Measurements from ENCODE around the gene SENP5.

SENP5 gene

GRCh38 chr3:196894557-196895295 is 27.0 kb downstream of the SENP5 start:
- H3K56ac ChIP-seq (ENCODE audit: low read length), result no peak overlapping the region
- H4K8ac ChIP-seq (ENCODE audit: low read depth, low read length), result no peak overlapping the region
- H3K4ac ChIP-seq (ENCODE audit: low read depth, low read length), result no peak overlapping the region
- H3K23ac ChIP-seq (ENCODE audit: low read length), result no peak overlapping the region
- H3K4me3 ChIP-seq (ENCODE audit: low read length), result no peak overlapping the region
- H3K4me2 ChIP-seq (ENCODE audit: low read length), result no peak overlapping the region
- H2BK5ac ChIP-seq (ENCODE audit: low read length), result no peak overlapping the region
- no peak overlapping the region for H2BK120ac ChIP-seq (ENCODE audit: low read depth, low read length)
- no peak overlapping the region for H4K5ac ChIP-seq (ENCODE audit: low read length)
- H3K27me3 ChIP-seq (ENCODE audit: insufficient read depth, low read length, poor library complexity), result no peaks in the 10 kb centered on the region
- H3K27ac ChIP-seq (ENCODE audit: low read depth, low read length), result no peak overlapping the region
- H3K18ac ChIP-seq (ENCODE audit: low read length), result no peak overlapping the region
- H3K79me1 ChIP-seq (ENCODE audit: low read length), result peaks cover 7% of the 10 kb centered on the region
- no peaks in the 10 kb centered on the region for H3K36me3 ChIP-seq (ENCODE audit: control insufficient read depth, insufficient read depth, low read length)
- no CpG with 5 or more reads among the region's 13 CpGs for WGBS (ENCODE audit: extremely low coverage, insufficient coverage, low lambda C conversion rate)
- H3K9ac ChIP-seq (ENCODE audit: low read length), result no peak overlapping the region
- H3K4me1 ChIP-seq (ENCODE audit: control insufficient read depth, low read depth, low read length), result no peaks in the 10 kb centered on the region
- no peak overlapping the region for H2AK5ac ChIP-seq (ENCODE audit: low read length)
- peaks cover 7% of the 10 kb centered on the region for H3K79me2 ChIP-seq (ENCODE audit: control insufficient read depth, insufficient read depth, low read length)
- no peak overlapping the region for H2BK15ac ChIP-seq (replicated peaks; ENCODE audit: low read depth)
- no peak for DNase-seq

GRCh38 chr3:196896229-196896628 is 28.5 kb downstream of the SENP5 start:
- Histone ChIP-seq H3K4ac (ENCODE audit: low read depth, low read length) (no peak overlapping the region), H4K8ac (ENCODE audit: low read depth, low read length) (no peak overlapping the region), H3K79me1 (ENCODE audit: low read length) (peaks cover 4% of the 10 kb centered on the region), H3K4me2 (ENCODE audit: low read length) (no peak overlapping the region), H3K4me1 (ENCODE audit: control insufficient read depth, low read depth, low read length) (no peaks in the 10 kb centered on the region), H4K5ac (ENCODE audit: low read length) (no peak overlapping the region), H3K79me2 (ENCODE audit: control insufficient read depth, insufficient read depth, low read length) (peaks cover 3% of the 10 kb centered on the region), H2AK5ac (ENCODE audit: low read length) (no peak overlapping the region), H3K9ac (ENCODE audit: low read length) (no peak overlapping the region), H3K18ac (ENCODE audit: low read length) (no peak overlapping the region), H2BK15ac (replicated peaks; ENCODE audit: low read depth) (no peak overlapping the region), H3K56ac (ENCODE audit: low read length) (no peak overlapping the region), H3K36me3 (ENCODE audit: control insufficient read depth, insufficient read depth, low read length) (no peaks in the 10 kb centered on the region), H3K27me3 (ENCODE audit: insufficient read depth, low read length, poor library complexity) (no peaks in the 10 kb centered on the region), H3K27ac (ENCODE audit: low read depth, low read length) (no peak overlapping the region), H3K23ac (ENCODE audit: low read length) (no peak overlapping the region), H2BK5ac (ENCODE audit: low read length) (no peak overlapping the region), H2BK120ac (ENCODE audit: low read depth, low read length) (no peak overlapping the region), H3K4me3 (ENCODE audit: low read length) (no peak overlapping the region)
- DNase-seq, result no peak
- no CpG with 5 or more reads among the region's 6 CpGs for WGBS (ENCODE audit: extremely low coverage, insufficient coverage, low lambda C conversion rate)

GRCh38 chr3:196901768-196902167 is 34.0 kb downstream of the SENP5 start:
- Histone ChIP-seq H3K4me3 (ENCODE audit: low read length) (no peak overlapping the region), H3K79me1 (ENCODE audit: low read length) (peaks cover 2% of the 10 kb centered on the region), H3K4ac (ENCODE audit: low read depth, low read length) (no peak overlapping the region), H3K4me1 (ENCODE audit: control insufficient read depth, low read depth, low read length) (no peaks in the 10 kb centered on the region), H3K9ac (ENCODE audit: low read length) (no peak overlapping the region), H3K36me3 (ENCODE audit: control insufficient read depth, insufficient read depth, low read length) (peaks cover 6% of the 10 kb centered on the region), H3K27me3 (ENCODE audit: insufficient read depth, low read length, poor library complexity) (no peaks in the 10 kb centered on the region), H3K56ac (ENCODE audit: low read length) (no peak overlapping the region), H4K8ac (ENCODE audit: low read depth, low read length) (no peak overlapping the region), H2BK15ac (replicated peaks; ENCODE audit: low read depth) (no peak overlapping the region), H3K18ac (ENCODE audit: low read length) (no peak overlapping the region), H3K4me2 (ENCODE audit: low read length) (no peak overlapping the region), H2BK120ac (ENCODE audit: low read depth, low read length) (no peak overlapping the region), H2AK5ac (ENCODE audit: low read length) (no peak overlapping the region), H3K23ac (ENCODE audit: low read length) (no peak overlapping the region), H4K5ac (ENCODE audit: low read length) (no peak overlapping the region), H3K27ac (ENCODE audit: low read depth, low read length) (no peak overlapping the region), H3K79me2 (ENCODE audit: control insufficient read depth, insufficient read depth, low read length) (peaks cover 2% of the 10 kb centered on the region), H2BK5ac (ENCODE audit: low read length) (no peak overlapping the region)
- WGBS (ENCODE audit: extremely low coverage, insufficient coverage, low lambda C conversion rate), result no CpG with 5 or more reads among the region's 1 CpG
- no peak for DNase-seq

- Histone ChIP-seq H4K5ac (ENCODE audit: low read length) (no peak overlapping the region), H3K4me1 (ENCODE audit: control insufficient read depth, low read depth, low read length) (no peaks in the 10 kb centered on the region), H3K23ac (ENCODE audit: low read length) (no peak overlapping the region), H3K27me3 (ENCODE audit: insufficient read depth, low read length, poor library complexity) (no peaks in the 10 kb centered on the region), H3K4me2 (ENCODE audit: low read length) (no peak overlapping the region), H2BK5ac (ENCODE audit: low read length) (no peak overlapping the region), H3K36me3 (ENCODE audit: control insufficient read depth, insufficient read depth, low read length) (peaks cover 6% of the 10 kb centered on the region), H3K27ac (ENCODE audit: low read depth, low read length) (no peak overlapping the region), H3K4ac (ENCODE audit: low read depth, low read length) (no peak overlapping the region), H2AK5ac (ENCODE audit: low read length) (no peak overlapping the region), H3K56ac (ENCODE audit: low read length) (no peak overlapping the region), H2BK15ac (replicated peaks; ENCODE audit: low read depth) (no peak overlapping the region), H3K79me1 (ENCODE audit: low read length) (no peaks in the 10 kb centered on the region), H3K9ac (ENCODE audit: low read length) (no peak overlapping the region), H4K8ac (ENCODE audit: low read depth, low read length) (no peak overlapping the region), H3K79me2 (ENCODE audit: control insufficient read depth, insufficient read depth, low read length) (peaks cover under 1% of the 10 kb centered on the region), H3K18ac (ENCODE audit: low read length) (no peak overlapping the region), H3K4me3 (ENCODE audit: low read length) (no peak overlapping the region), H2BK120ac (ENCODE audit: low read depth, low read length) (no peak overlapping the region)
- no CpG with 5 or more reads among the region's 1 CpG for WGBS (ENCODE audit: extremely low coverage, insufficient coverage, low lambda C conversion rate)
- peak; percentile 66 for DNase-seq
These were observed 34.6 kb downstream of the SENP5 start for GRCh38 chr3:196902296-196902695.

GRCh38 chr3:196903740-196904139 is 36.0 kb downstream of the SENP5 start:
- H3K79me2 ChIP-seq (ENCODE audit: control insufficient read depth, insufficient read depth, low read length), result no peaks in the 10 kb centered on the region
- no peak overlapping the region for H3K4me3 ChIP-seq (ENCODE audit: low read length)
- no CpG with 5 or more reads among the region's 2 CpGs for WGBS (ENCODE audit: extremely low coverage, insufficient coverage, low lambda C conversion rate)
- H3K56ac ChIP-seq (ENCODE audit: low read length), result no peak overlapping the region
- peaks cover 6% of the 10 kb centered on the region for H3K36me3 ChIP-seq (ENCODE audit: control insufficient read depth, insufficient read depth, low read length)
- H3K4me2 ChIP-seq (ENCODE audit: low read length), result no peak overlapping the region
- H3K4ac ChIP-seq (ENCODE audit: low read depth, low read length), result no peak overlapping the region
- H3K23ac ChIP-seq (ENCODE audit: low read length), result no peak overlapping the region
- H3K4me1 ChIP-seq (ENCODE audit: control insufficient read depth, low read depth, low read length), result no peaks in the 10 kb centered on the region
- no peak overlapping the region for H3K18ac ChIP-seq (ENCODE audit: low read length)
- no peak overlapping the region for H4K8ac ChIP-seq (ENCODE audit: low read depth, low read length)
- H2AK5ac ChIP-seq (ENCODE audit: low read length), result no peak overlapping the region
- H3K27ac ChIP-seq (ENCODE audit: low read depth, low read length), result no peak overlapping the region
- H3K9ac ChIP-seq (ENCODE audit: low read length), result no peak overlapping the region
- no peak overlapping the region for H2BK120ac ChIP-seq (ENCODE audit: low read depth, low read length)
- H3K79me1 ChIP-seq (ENCODE audit: low read length), result no peaks in the 10 kb centered on the region
- H4K5ac ChIP-seq (ENCODE audit: low read length), result no peak overlapping the region
- no peak for DNase-seq
- H2BK15ac ChIP-seq (replicated peaks; ENCODE audit: low read depth), result no peak overlapping the region
- no peak overlapping the region for H2BK5ac ChIP-seq (ENCODE audit: low read length)
- H3K27me3 ChIP-seq (ENCODE audit: insufficient read depth, low read length, poor library complexity), result no peaks in the 10 kb centered on the region

GRCh38 chr3:196914866-196915265 is 47.1 kb downstream of the SENP5 start:
- Histone ChIP-seq H3K18ac (ENCODE audit: low read length) (no peak overlapping the region), H3K56ac (ENCODE audit: low read length) (no peak overlapping the region), H3K36me3 (ENCODE audit: control insufficient read depth, insufficient read depth, low read length) (peaks cover 1% of the 10 kb centered on the region), H3K23ac (ENCODE audit: low read length) (no peak overlapping the region), H4K5ac (ENCODE audit: low read length) (no peak overlapping the region), H2BK5ac (ENCODE audit: low read length) (no peak overlapping the region), H3K9ac (ENCODE audit: low read length) (no peak overlapping the region), H3K27me3 (ENCODE audit: insufficient read depth, low read length, poor library complexity) (no peaks in the 10 kb centered on the region), H3K4ac (ENCODE audit: low read depth, low read length) (no peak overlapping the region), H3K27ac (ENCODE audit: low read depth, low read length) (no peak overlapping the region), H2AK5ac (ENCODE audit: low read length) (no peak overlapping the region), H2BK120ac (ENCODE audit: low read depth, low read length) (no peak overlapping the region), H3K4me2 (ENCODE audit: low read length) (no peak overlapping the region), H3K4me1 (ENCODE audit: control insufficient read depth, low read depth, low read length) (no peaks in the 10 kb centered on the region), H3K79me1 (ENCODE audit: low read length) (no peaks in the 10 kb centered on the region), H2BK15ac (replicated peaks; ENCODE audit: low read depth) (no peak overlapping the region), H3K4me3 (ENCODE audit: low read length) (no peak overlapping the region), H4K8ac (ENCODE audit: low read depth, low read length) (no peak overlapping the region), H3K79me2 (ENCODE audit: control insufficient read depth, insufficient read depth, low read length) (no peaks in the 10 kb centered on the region)
- no CpG with 5 or more reads among the region's 4 CpGs for WGBS (ENCODE audit: extremely low coverage, insufficient coverage, low lambda C conversion rate)
- peak; percentile 29 for DNase-seq
